HEK293 (cell line): ENCODE data around the gene OR10R2.

Experiments
- CTCF ChIA-PET: fragments of 350-600 bp; formaldehyde crosslinking; extraction: SDS; loops from one replicate; lab custom pipeline; 2021; ENCODE audit warnings: antibody characterized with exemption; lab: Yijun Ruan, JAX
- POLR2A ChIA-PET: fragments of 300-600 bp; formaldehyde crosslinking; extraction: SDS; loops from one replicate; lab custom pipeline; 2020; ENCODE audit warnings: antibody characterized with exemption, inconsistent platforms; lab: Yijun Ruan, JAX
- H3K27ac ChIP-seq: fragments of 200-500 bp; sonication (Bioruptor generic); 2 replicates; pipeline ENCODE4 v1.5.1; 2014; ENCODE audit warnings: low read depth, low read length, control low read depth, inconsistent platforms; ENCODE audit errors: extremely low read depth
- H3K36me3 ChIP-seq, 2 experiments: fragments of 200-500 bp in 1 of 2; sonication (Bioruptor generic) in 1 of 2; 1 replicate in 1 of 2; 2 replicates in 1 of 2; pipeline ENCODE4 v1.5.1; 2014 to 2017; ENCODE audit warnings: inconsistent platforms in 2 of 2, low read length in 2 of 2; ENCODE audit not compliant: control insufficient read depth in 2 of 2, insufficient read depth in 1 of 2
- H3K4me1 ChIP-seq: fragments of 200-500 bp; sonication (Bioruptor generic); 2 replicates; pipeline ENCODE4 v1.5.1; 2014; ENCODE audit warnings: mild to moderate bottlenecking, low read length, inconsistent platforms; ENCODE audit not compliant: control insufficient read depth, insufficient read depth
- H3K4me3 ChIP-seq: 2 replicates; pipeline ENCODE4 v1.5.1; 2011; ENCODE audit warnings: low read depth, mild to moderate bottlenecking, control low read depth, low read length, moderate library complexity
- H3K9me3 ChIP-seq: fragments of 200-500 bp; sonication (Bioruptor generic); 2 replicates; pipeline ENCODE4 v1.5.1; 2014; ENCODE audit warnings: low read depth, low read length, inconsistent platforms; ENCODE audit not compliant: control insufficient read depth, insufficient read depth
- ELK4 ChIP-seq: IDR thresholded peaks from 2 replicates; pipeline ENCODE4 v1.6.1; 2011; ENCODE audit warnings: mild to moderate bottlenecking, low read depth, low read length, borderline replicate concordance
- GLIS2 ChIP-seq: fragments of 450-650 bp; formaldehyde crosslinking; IDR thresholded peaks from 2 replicates; pipeline ENCODE4 v1.5.1; 2016; ENCODE audit warnings: missing biosample characterization, missing genetic modification characterization
- HIC1 ChIP-seq: fragments of 450-650 bp; formaldehyde crosslinking; IDR thresholded peaks from 2 replicates; pipeline ENCODE4 v1.5.1; 2016; ENCODE audit warnings: missing biosample characterization, missing genetic modification characterization
- MEIS1 ChIP-seq: sonication (generic); formaldehyde crosslinking; IDR thresholded peaks from 2 replicates; pipeline ENCODE4 v1.8.1; 2022; ENCODE audit warnings: missing genetic modification reagents, mild to moderate bottlenecking, borderline replicate concordance
- MYNN ChIP-seq: fragments of 450-650 bp; formaldehyde crosslinking; IDR thresholded peaks from 2 replicates; pipeline ENCODE4 v1.5.1; 2016; ENCODE audit warnings: missing biosample characterization, missing genetic modification characterization, borderline replicate concordance
- PRDM2 ChIP-seq: fragments of 450-650 bp; formaldehyde crosslinking; IDR thresholded peaks from 2 replicates; pipeline ENCODE4 v1.5.1; 2016; ENCODE audit warnings: missing biosample characterization, missing genetic modification characterization, borderline replicate concordance
- TCF7L2 ChIP-seq: IDR thresholded peaks from 2 replicates; pipeline ENCODE4 v1.6.1; 2011; ENCODE audit warnings: low read depth, mild to moderate bottlenecking, inconsistent platforms, low read length, moderate library complexity, borderline replicate concordance
- WT1 ChIP-seq: fragments of 450-650 bp; formaldehyde crosslinking; IDR thresholded peaks from 2 replicates; pipeline ENCODE4 v1.5.1; 2016; ENCODE audit warnings: missing biosample characterization, missing genetic modification characterization
- ZBTB49 ChIP-seq: fragments of 450-650 bp; formaldehyde crosslinking; IDR thresholded peaks from 2 replicates; pipeline ENCODE4 v1.5.1; 2016; ENCODE audit warnings: missing biosample characterization, missing genetic modification characterization, low read depth
- ZNF112 ChIP-seq: fragments of 450-650 bp; formaldehyde crosslinking; IDR thresholded peaks from 2 replicates; pipeline ENCODE4 v1.5.0; 2017; ENCODE audit warnings: missing biosample characterization, missing genetic modification characterization
- ZNF223 ChIP-seq: fragments of 450-650 bp; formaldehyde crosslinking; IDR thresholded peaks from 2 replicates; pipeline ENCODE4 v1.5.1; 2016; ENCODE audit warnings: missing biosample characterization, missing genetic modification characterization
- ZNF274 ChIP-seq, 2 experiments: fragments of 200-500 bp in 1 of 2; fragments of 450-650 bp in 1 of 2; sonication (Bioruptor generic) in 1 of 2; formaldehyde crosslinking in 1 of 2; IDR thresholded peaks; 2 replicates each; pipeline versions ENCODE4 v1.5.1 to v1.6.1; 2014 to 2016; ENCODE audit warnings: borderline replicate concordance in 1 of 2, inconsistent platforms in 1 of 2, low read length in 1 of 2, missing biosample characterization in 1 of 2, missing genetic modification characterization in 1 of 2
- ZNF560 ChIP-seq: fragments of 450-650 bp; formaldehyde crosslinking; IDR thresholded peaks from 2 replicates; pipeline ENCODE4 v1.5.1; 2017; ENCODE audit warnings: missing biosample characterization, missing genetic modification characterization, borderline replicate concordance
- ZNF561 ChIP-seq: fragments of 450-650 bp; IDR thresholded peaks from 2 replicates; pipeline ENCODE4 v1.5.1; 2018; ENCODE audit warnings: missing biosample characterization, missing genetic modification characterization, borderline replicate concordance
- ZNF791 ChIP-seq: fragments of 450-650 bp; formaldehyde crosslinking; IDR thresholded peaks from 2 replicates; pipeline ENCODE4 v1.5.1; 2016; ENCODE audit warnings: missing biosample characterization, missing genetic modification characterization
- TF ChIP-seq, protein P1 (sequence below): fragments of 450-650 bp; formaldehyde crosslinking; IDR thresholded peaks from 2 replicates; pipeline ENCODE4 v1.5.0; 2017; ENCODE audit warnings: missing biosample characterization, missing genetic modification characterization, borderline replicate concordance
- TF ChIP-seq, protein P2 (sequence below): fragments of 450-650 bp; IDR thresholded peaks from 2 replicates; pipeline ENCODE4 v1.5.1; 2018; ENCODE audit warnings: missing biosample characterization, missing genetic modification characterization
- TF ChIP-seq, protein P3 (sequence below): fragments of 450-650 bp; formaldehyde crosslinking; IDR thresholded peaks from 2 replicates; pipeline ENCODE4 v1.5.1; 2016; ENCODE audit warnings: missing biosample characterization, missing genetic modification characterization

Gene OR10R2, protein sequence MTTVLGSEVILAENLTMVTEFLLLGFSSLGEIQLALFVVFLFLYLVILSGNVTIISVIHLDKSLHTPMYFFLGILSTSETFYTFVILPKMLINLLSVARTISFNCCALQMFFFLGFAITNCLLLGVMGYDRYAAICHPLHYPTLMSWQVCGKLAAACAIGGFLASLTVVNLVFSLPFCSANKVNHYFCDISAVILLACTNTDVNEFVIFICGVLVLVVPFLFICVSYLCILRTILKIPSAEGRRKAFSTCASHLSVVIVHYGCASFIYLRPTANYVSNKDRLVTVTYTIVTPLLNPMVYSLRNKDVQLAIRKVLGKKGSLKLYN

GRCh38 chr1:158471920-158472319 is at the start of gene OR10R2:
TSS of gene OR10R2 (plus strand) at chr1:158472220. CDS start at chr1:158472326, 106 bp downstream.
- ChIA-PET POLR2A (no interaction called here), CTCF (no interaction called here)
- H3K9me3 ChIP-seq: no peaks in the 10 kb centered on the region
- no peaks in the 10 kb centered on the region for H3K36me3 ChIP-seq
- H3K4me3 ChIP-seq: no peak within 1 kb of the TSS
- no peak for TF ChIP-seq PRDM2 (tag by site-specific recombination)
- no peak for TF ChIP-seq ZNF791 (tag by site-specific recombination)
- TF ChIP-seq WT1 (tag by site-specific recombination): no peak
- TF ChIP-seq, protein P1, sequence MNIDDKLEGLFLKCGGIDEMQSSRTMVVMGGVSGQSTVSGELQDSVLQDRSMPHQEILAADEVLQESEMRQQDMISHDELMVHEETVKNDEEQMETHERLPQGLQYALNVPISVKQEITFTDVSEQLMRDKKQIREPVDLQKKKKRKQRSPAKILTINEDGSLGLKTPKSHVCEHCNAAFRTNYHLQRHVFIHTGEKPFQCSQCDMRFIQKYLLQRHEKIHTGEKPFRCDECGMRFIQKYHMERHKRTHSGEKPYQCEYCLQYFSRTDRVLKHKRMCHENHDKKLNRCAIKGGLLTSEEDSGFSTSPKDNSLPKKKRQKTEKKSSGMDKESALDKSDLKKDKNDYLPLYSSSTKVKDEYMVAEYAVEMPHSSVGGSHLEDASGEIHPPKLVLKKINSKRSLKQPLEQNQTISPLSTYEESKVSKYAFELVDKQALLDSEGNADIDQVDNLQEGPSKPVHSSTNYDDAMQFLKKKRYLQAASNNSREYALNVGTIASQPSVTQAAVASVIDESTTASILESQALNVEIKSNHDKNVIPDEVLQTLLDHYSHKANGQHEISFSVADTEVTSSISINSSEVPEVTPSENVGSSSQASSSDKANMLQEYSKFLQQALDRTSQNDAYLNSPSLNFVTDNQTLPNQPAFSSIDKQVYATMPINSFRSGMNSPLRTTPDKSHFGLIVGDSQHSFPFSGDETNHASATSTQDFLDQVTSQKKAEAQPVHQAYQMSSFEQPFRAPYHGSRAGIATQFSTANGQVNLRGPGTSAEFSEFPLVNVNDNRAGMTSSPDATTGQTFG (tag by site-specific recombination): no peak
- TF ChIP-seq, protein P2, sequence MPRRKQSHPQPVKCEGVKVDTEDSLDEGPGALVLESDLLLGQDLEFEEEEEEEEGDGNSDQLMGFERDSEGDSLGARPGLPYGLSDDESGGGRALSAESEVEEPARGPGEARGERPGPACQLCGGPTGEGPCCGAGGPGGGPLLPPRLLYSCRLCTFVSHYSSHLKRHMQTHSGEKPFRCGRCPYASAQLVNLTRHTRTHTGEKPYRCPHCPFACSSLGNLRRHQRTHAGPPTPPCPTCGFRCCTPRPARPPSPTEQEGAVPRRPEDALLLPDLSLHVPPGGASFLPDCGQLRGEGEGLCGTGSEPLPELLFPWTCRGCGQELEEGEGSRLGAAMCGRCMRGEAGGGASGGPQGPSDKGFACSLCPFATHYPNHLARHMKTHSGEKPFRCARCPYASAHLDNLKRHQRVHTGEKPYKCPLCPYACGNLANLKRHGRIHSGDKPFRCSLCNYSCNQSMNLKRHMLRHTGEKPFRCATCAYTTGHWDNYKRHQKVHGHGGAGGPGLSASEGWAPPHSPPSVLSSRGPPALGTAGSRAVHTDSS (tag by site-specific recombination): no peak
- no peak for TF ChIP-seq ZBTB49 (tag by site-specific recombination)
- TF ChIP-seq ZNF274 (IDR thresholded peaks at IDR 0.05; ENCODE audit: low read length): no peak
- no peak for TF ChIP-seq ZNF274 (tag by site-specific recombination; IDR thresholded peaks at IDR 0.05; ENCODE audit: borderline replicate concordance)
- no peak for TF ChIP-seq HIC1 (tag by site-specific recombination)
- TF ChIP-seq ZNF560 (tag by site-specific recombination): no peak
- no peak for TF ChIP-seq GLIS2 (tag by site-specific recombination)
- TF ChIP-seq, protein P3, sequence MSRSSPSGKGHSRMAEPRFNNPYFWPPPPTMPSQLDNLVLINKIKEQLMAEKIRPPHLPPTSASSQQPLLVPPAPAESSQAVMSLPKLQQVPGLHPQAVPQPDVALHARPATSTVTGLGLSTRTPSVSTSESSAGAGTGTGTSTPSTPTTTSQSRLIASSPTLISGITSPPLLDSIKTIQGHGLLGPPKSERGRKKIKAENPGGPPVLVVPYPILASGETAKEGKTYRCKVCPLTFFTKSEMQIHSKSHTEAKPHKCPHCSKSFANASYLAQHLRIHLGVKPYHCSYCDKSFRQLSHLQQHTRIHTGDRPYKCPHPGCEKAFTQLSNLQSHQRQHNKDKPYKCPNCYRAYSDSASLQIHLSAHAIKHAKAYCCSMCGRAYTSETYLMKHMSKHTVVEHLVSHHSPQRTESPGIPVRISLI: no peak
- TF ChIP-seq TCF7L2: no peak
- TF ChIP-seq ZNF112: no peak
- TF ChIP-seq MYNN (tag by site-specific recombination): no peak
- no peak for TF ChIP-seq ZNF561 (tag by site-specific recombination)
- no peak for TF ChIP-seq ELK4
- TF ChIP-seq ZNF223 (tag by site-specific recombination): no peak
- TF ChIP-seq MEIS1 (CRISPR knock-in tag): no peak
- H3K4me1 ChIP-seq: no peaks in the 10 kb centered on the region
- H3K27ac ChIP-seq: no peak within 1 kb of the TSS
